Fibroblast of skin of back (primary cell): Measurements from ENCODE around the gene AIP.
A peak's percentile ranks its signal among the peaks of the same experiment; 100 is the strongest.

Experiments used
- DNase-seq: peaks from one replicate; pipeline ENCODE4 v3.0.0-alpha.2; 2013

The AIP gene

GRCh38 chr11:67538306-67538705, 55.5 kb downstream of the AIP start:
- DNase-seq = peak; percentile 18

- no peak for DNase-seq
These were observed 56.1 kb downstream of the AIP start for GRCh38 chr11:67538823-67539505.

- DNase-seq = no peak
These were observed 56.7 kb downstream of the AIP start for GRCh38 chr11:67539550-67539949.
